ENCODE data around the gene MAJIN.

- TF ChIP-seq CTCF (IDR thresholded peaks at IDR 0.05; ENCODE audit: insufficient read depth, low read length, poor library complexity, severe bottlenecking) (no peak), EZH2phosphoT487 (conservative IDR thresholded peaks at IDR 0.05; ENCODE audit: low read length) (no peak)
Measured at GRCh38 chr11:64933935-64934681, 37.8 kb downstream of the MAJIN start.
